Smooth muscle cell (in vitro differentiated cells): ENCODE results near the gene AFAP1L2. TPM values are rescaled to one million over a fixed set of nuclear protein-coding genes. Genes with fewer than 3 reads are reported as not detected.

Experiments used
- DNase-seq: peaks from one replicate; lab custom pipeline; 2025; ENCODE audit not compliant: unreplicated experiment; lab: John Stamatoyannopoulos, UW
- H2AFZ ChIP-seq: fragments of 200-600 bp; sonication (generic); 2 replicates; pipeline ENCODE4 v1.6.0; 2016; ENCODE audit warnings: antibody characterized with exemption, low read depth, mild to moderate bottlenecking
- H3F3A ChIP-seq: fragments of 200-600 bp; sonication (generic); 2 replicates; pipeline ENCODE4 v1.6.0; 2017; ENCODE audit warnings: antibody characterized with exemption, low read depth
- H3K27ac ChIP-seq: fragments of 200-600 bp; sonication (generic); 2 replicates; pipeline ENCODE4 v1.5.1; 2016; ENCODE audit warnings: low read depth, mild to moderate bottlenecking
- H3K27me3 ChIP-seq: fragments of 200-600 bp; sonication (generic); 2 replicates; pipeline ENCODE4 v1.6.1; 2016; ENCODE audit warnings: low read depth, mild to moderate bottlenecking
- H3K36me3 ChIP-seq: fragments of 200-600 bp; sonication (generic); 2 replicates; pipeline ENCODE4 v1.5.1; 2016; ENCODE audit warnings: low read depth
- H3K4me1 ChIP-seq: fragments of 200-600 bp; sonication (generic); 2 replicates; pipeline ENCODE4 v1.5.1; 2016; ENCODE audit warnings: low read depth
- H3K4me2 ChIP-seq: fragments of 200-600 bp; sonication (generic); 2 replicates; pipeline ENCODE4 v1.6.0; 2016; ENCODE audit warnings: mild to moderate bottlenecking
- H3K4me3 ChIP-seq: fragments of 200-600 bp; sonication (generic); 2 replicates; pipeline ENCODE4 v1.5.1; 2016; ENCODE audit warnings: mild to moderate bottlenecking
- H3K79me2 ChIP-seq: fragments of 200-600 bp; sonication (generic); 2 replicates; pipeline ENCODE4 v1.6.0; 2016; ENCODE audit warnings: low read depth, mild to moderate bottlenecking
- H3K9ac ChIP-seq: fragments of 200-600 bp; sonication (generic); 2 replicates; pipeline ENCODE4 v1.6.0; 2016; ENCODE audit warnings: low read depth
- H3K9me3 ChIP-seq: fragments of 200-600 bp; sonication (generic); replicated peaks from 2 replicates; pipeline ENCODE4 v1.5.1; 2016; ENCODE audit warnings: low read depth
- H4K20me1 ChIP-seq: fragments of 200-600 bp; sonication (generic); 2 replicates; pipeline ENCODE4 v1.6.0; 2016; ENCODE audit warnings: low read depth
- CTCF ChIP-seq: fragments of 200-600 bp; sonication (generic); IDR thresholded peaks from 2 replicates; pipeline ENCODE4 v1.5.1; 2017; ENCODE audit warnings: borderline replicate concordance, mild to moderate bottlenecking, antibody characterized with exemption; ENCODE audit not compliant: insufficient read depth, poor library complexity, severe bottlenecking
- WGBS: methylation state at CpG from one replicate; pipeline ENCODE4 v1.1.7; 2016; ENCODE audit warnings: low lambda C conversion rate; 5-methylcytosine and 5-hydroxymethylcytosine counted together
- polyA plus RNA-seq: library from polyadenylated mRNA; unstranded; fragments of >200 nt; fragmentation: Nextera tagmentation; extraction: Ambion mirVana; gene quantifications from 2 replicates; pipeline ENCODE4 v1.2.1, GENCODE V29; 2016
- total RNA-seq: library from RNA; depleted of rRNA; stranded (reverse); fragments of >200 nt; gene quantifications from 2 replicates; pipeline ENCODE4 v1.2.3, GENCODE V29; 2014

AFAP1L2 gene
- total and polyA plus RNA-seq, 2 experiments from 2014 or later, result 43.3 to 47.2 TPM

DNA sequence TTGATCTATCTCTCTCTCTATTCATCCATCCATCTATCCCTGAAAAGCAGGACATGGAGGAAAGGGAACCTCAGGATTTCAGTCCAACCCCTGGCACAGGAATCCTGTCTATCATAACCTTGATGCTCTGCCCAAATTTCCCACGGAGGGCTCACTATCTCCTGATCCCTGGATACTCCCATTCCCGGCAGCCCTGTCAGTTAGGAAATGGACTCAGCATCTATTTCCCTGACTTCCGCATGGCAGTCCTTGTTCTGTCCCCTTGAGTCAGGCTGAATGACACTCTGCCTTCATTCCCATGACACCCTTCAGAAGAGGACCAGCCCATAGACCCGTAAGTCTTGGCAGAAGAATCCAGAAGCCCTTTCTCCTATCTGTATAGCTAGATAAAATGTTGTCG, 87.6 kb downstream of the AFAP1L2 start:
- H2AFZ ChIP-seq, result no peak overlapping the region
- no peak for DNase-seq
- H3K4me2 ChIP-seq, result no peak overlapping the region
- no peak overlapping the region for H3K9ac ChIP-seq
- no peaks in the 10 kb centered on the region for H4K20me1 ChIP-seq
- H3K27me3 ChIP-seq, result no peaks in the 10 kb centered on the region
- no peak overlapping the region for H3K4me3 ChIP-seq
- no peaks in the 10 kb centered on the region for H3K79me2 ChIP-seq
- no peak for TF ChIP-seq CTCF
- H3K27ac ChIP-seq, result no peak overlapping the region
- H3K9me3 ChIP-seq, result no peaks in the 10 kb centered on the region
- H3K36me3 ChIP-seq, result no peaks in the 10 kb centered on the region
- WGBS, result 80% methylated on average over 5 of the region's 5 CpGs
- no peaks in the 10 kb centered on the region for H3F3A ChIP-seq
- no peaks in the 10 kb centered on the region for H3K4me1 ChIP-seq

GRCh38 chr10:114315566-114316420, 88.5 kb downstream of the AFAP1L2 start:
- no peaks in the 10 kb centered on the region for H3K4me1 ChIP-seq
- H2AFZ ChIP-seq, result no peak overlapping the region
- TF ChIP-seq CTCF, result no peak
- H4K20me1 ChIP-seq, result no peaks in the 10 kb centered on the region
- H3F3A ChIP-seq, result no peaks in the 10 kb centered on the region
- H3K27ac ChIP-seq, result no peak overlapping the region
- DNase-seq, result no peak
- no peak overlapping the region for H3K4me3 ChIP-seq
- H3K4me2 ChIP-seq, result no peak overlapping the region
- no peaks in the 10 kb centered on the region for H3K79me2 ChIP-seq
- no peaks in the 10 kb centered on the region for H3K36me3 ChIP-seq
- H3K9me3 ChIP-seq, result no peaks in the 10 kb centered on the region
- 84% methylated on average over 15 of the region's 22 CpGs for WGBS
- H3K27me3 ChIP-seq, result no peaks in the 10 kb centered on the region
- no peak overlapping the region for H3K9ac ChIP-seq

GRCh38 chr10:114313866-114314265, 90.4 kb downstream of the AFAP1L2 start:
- 92% methylated on average over 11 of the region's 11 CpGs for WGBS
- no peaks in the 10 kb centered on the region for H3K9me3 ChIP-seq
- no peak overlapping the region for H2AFZ ChIP-seq

More at GRCh38 chr10:114313866-114314265, 90.4 kb downstream of the AFAP1L2 start:
- H3K4me2 ChIP-seq, result no peak overlapping the region
- no peaks in the 10 kb centered on the region for H4K20me1 ChIP-seq
- H3K27ac ChIP-seq, result no peak overlapping the region
- no peak for TF ChIP-seq CTCF
- DNase-seq, result no peak
- H3K9ac ChIP-seq, result no peak overlapping the region
- no peaks in the 10 kb centered on the region for H3K27me3 ChIP-seq
- H3K79me2 ChIP-seq, result no peaks in the 10 kb centered on the region
- no peak overlapping the region for H3K4me3 ChIP-seq
- no peaks in the 10 kb centered on the region for H3K4me1 ChIP-seq
- H3K36me3 ChIP-seq, result no peaks in the 10 kb centered on the region
- H3F3A ChIP-seq, result no peaks in the 10 kb centered on the region
